Measurements from ENCODE around the gene MOGAT2. TPM values are rescaled to one million over a fixed set of nuclear protein-coding genes. Genes with fewer than 3 reads are reported as not detected.
A peak's percentile ranks its signal among the peaks of the same experiment; 100 is the strongest.

The MOGAT2 gene
- total and polyA plus RNA-seq, 2 of the 13 experiments (the other 11 are each of a cell fraction or from before 2014, with no cell fraction given) = 27.2 to 27.8 TPM

DNA sequence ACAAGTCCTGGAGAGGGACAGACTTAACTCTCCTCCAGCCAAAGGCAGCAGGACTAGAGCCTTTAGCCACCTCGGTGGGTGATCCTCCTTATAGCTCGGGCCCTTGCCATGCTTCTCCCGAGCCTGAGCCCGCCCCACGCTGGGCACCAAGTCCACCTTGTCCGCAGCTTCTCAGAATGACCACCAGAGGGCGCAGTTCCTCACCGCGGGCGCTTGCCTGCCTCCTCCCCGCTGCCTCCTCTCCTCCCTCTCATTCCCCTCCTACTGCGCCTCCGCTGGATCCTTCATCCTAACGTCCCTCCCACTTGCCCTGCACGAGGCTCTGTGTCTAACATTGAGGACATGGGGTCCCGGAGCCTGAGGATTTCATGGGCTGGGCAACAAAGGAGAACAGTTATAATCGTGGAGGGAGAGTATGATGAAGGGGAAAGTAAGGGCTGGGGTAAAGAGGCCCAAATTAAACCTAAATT is 11.3 kb upstream of the MOGAT2 start (continued):
- peak; percentile 45; the same call in 1 of the 2 replicates for TF ChIP-seq ZNF350 (CRISPR knock-in tag; IDR thresholded peaks at IDR 0.05; ENCODE audit: borderline replicate concordance, low read depth)
- no peak for TF ChIP-seq ZNF17 (CRISPR knock-in tag; IDR thresholded peaks at IDR 0.05)
- TF ChIP-seq HOMEZ (CRISPR knock-in tag; IDR thresholded peaks at IDR 0.05; ENCODE audit: low read depth) = no peak
- peak; percentile 70; the same call in 1 of the 2 replicates for TF ChIP-seq ZC3H13 (CRISPR knock-in tag; IDR thresholded peaks at IDR 0.05)
- no peak for TF ChIP-seq ZNF24 (IDR thresholded peaks at IDR 0.05)
- no peak for TF ChIP-seq ZBTB46 (CRISPR knock-in tag; IDR thresholded peaks at IDR 0.05; ENCODE audit: borderline replicate concordance)
- TF ChIP-seq TBP (CRISPR knock-in tag; IDR thresholded peaks at IDR 0.05) = no peak
- no peak for TF ChIP-seq HHEX (CRISPR knock-in tag; IDR thresholded peaks at IDR 0.05)
- TF ChIP-seq IRF2 (CRISPR knock-in tag; IDR thresholded peaks at IDR 0.05) = no peak
- no peak for TF ChIP-seq DMTF1 (CRISPR knock-in tag; IDR thresholded peaks at IDR 0.05)
- TF ChIP-seq PAWR (CRISPR knock-in tag; IDR thresholded peaks at IDR 0.05; ENCODE audit: borderline replicate concordance) = no peak
- no peak for TF ChIP-seq SMAD1 (CRISPR knock-in tag; IDR thresholded peaks at IDR 0.05; ENCODE audit: borderline replicate concordance, low read depth)
- no peak for TF ChIP-seq MXI1 (IDR thresholded peaks at IDR 0.05; ENCODE audit: borderline replicate concordance, low read depth, low read length)
- TF ChIP-seq TSC22D2 (CRISPR knock-in tag; IDR thresholded peaks at IDR 0.05; ENCODE audit: borderline replicate concordance) = no peak
- TF ChIP-seq NFRKB (IDR thresholded peaks at IDR 0.05) = no peak
- TF ChIP-seq ADNP (CRISPR knock-in tag; IDR thresholded peaks at IDR 0.05) = no peak
- no peak for TF ChIP-seq HNRNPK (IDR thresholded peaks at IDR 0.05; ENCODE audit: low read depth, low read length, poor library complexity, severe bottlenecking)
- 0 out of 2 replicates have a peak, but pooled peaks have one; percentile 28 for TF ChIP-seq ARNT2 (CRISPR knock-in tag; IDR thresholded peaks at IDR 0.05; ENCODE audit: low read depth)
- no peak for TF ChIP-seq ZNF136 (CRISPR knock-in tag; IDR thresholded peaks at IDR 0.05; ENCODE audit: low read depth)
- TF ChIP-seq ISX (CRISPR knock-in tag; conservative IDR thresholded peaks at IDR 0.05) = no peak
- no peak for TF ChIP-seq ZSCAN30 (CRISPR knock-in tag; IDR thresholded peaks at IDR 0.05)
- TF ChIP-seq ZNF431 (CRISPR knock-in tag; IDR thresholded peaks at IDR 0.05; ENCODE audit: borderline replicate concordance, low read depth) = no peak; the same call in 1 of the 2 replicates
- no peak for TF ChIP-seq CREB1 (IDR thresholded peaks at IDR 0.05)
- no peak for TF ChIP-seq CREB1 (CRISPR knock-in tag; IDR thresholded peaks at IDR 0.05)
- TF ChIP-seq ZNF749 (CRISPR knock-in tag; IDR thresholded peaks at IDR 0.05; ENCODE audit: borderline replicate concordance) = no peak
- TF ChIP-seq MEF2D (CRISPR knock-in tag; IDR thresholded peaks at IDR 0.05) = peak; percentile 32; the same call in 1 of the 2 replicates
- TF ChIP-seq ZNF737 (CRISPR knock-in tag; IDR thresholded peaks at IDR 0.05; ENCODE audit: borderline replicate concordance) = no peak
